H9 (cell line): Measurements from ENCODE around the gene PLAAT1. TPM values are rescaled to one million over a fixed set of nuclear protein-coding genes. Genes with fewer than 3 reads are reported as not detected.

Experiments used
- DNase-seq: peaks from one replicate; pipeline ENCODE4 v3.0.0-alpha.2; 2017
- H2AFZ ChIP-seq: one replicate; pipeline ENCODE4 v1.6.1; 2013; ENCODE audit warnings: mild to moderate bottlenecking, low read length, control low read depth, moderate library complexity
- H2AK5ac ChIP-seq: 2 replicates; pipeline ENCODE4 v1.6.1; 2013; ENCODE audit warnings: low read length, control low read depth, mixed read lengths; ENCODE audit not compliant: insufficient read length
- H2BK120ac ChIP-seq: one replicate; pipeline ENCODE4 v1.6.1; 2013; ENCODE audit warnings: low read depth, mild to moderate bottlenecking, low read length, control low read depth, inconsistent platforms; ENCODE audit not compliant: poor library complexity, severe bottlenecking
- H2BK12ac ChIP-seq: 2 replicates; pipeline ENCODE4 v1.6.1; 2013; ENCODE audit warnings: low read length, control low read depth, mixed read lengths, low read depth; ENCODE audit not compliant: insufficient read length
- H2BK15ac ChIP-seq: 2 replicates; pipeline ENCODE4 v1.6.1; 2013; ENCODE audit warnings: low read depth, low read length, control low read depth
- H2BK20ac ChIP-seq: one replicate; pipeline ENCODE4 v1.6.1; 2013; ENCODE audit warnings: low read depth, mild to moderate bottlenecking, low read length, control low read depth, inconsistent platforms; ENCODE audit not compliant: poor library complexity, severe bottlenecking
- H2BK5ac ChIP-seq: 2 replicates; pipeline ENCODE4 v1.6.1; 2013; ENCODE audit warnings: low read length, control low read depth, mixed read lengths; ENCODE audit not compliant: insufficient read length
- H3K14ac ChIP-seq: 2 replicates; pipeline ENCODE4 v1.6.1; 2013; ENCODE audit warnings: low read length, control low read depth; ENCODE audit not compliant: insufficient read depth
- H3K18ac ChIP-seq: 2 replicates; pipeline ENCODE4 v1.6.1; 2013; ENCODE audit warnings: low read depth, mild to moderate bottlenecking, mixed read lengths, low read length, control low read depth; ENCODE audit not compliant: insufficient read length
- H3K23ac ChIP-seq: 2 replicates; pipeline ENCODE4 v1.6.1; 2013; ENCODE audit warnings: low read length, control low read depth, mixed read lengths, low read depth; ENCODE audit not compliant: insufficient read length
- H3K23me2 ChIP-seq: 2 replicates; pipeline ENCODE4 v1.6.1; 2013; ENCODE audit warnings: low read depth, mild to moderate bottlenecking, mixed read lengths, low read length, control low read depth; ENCODE audit not compliant: insufficient read length, poor library complexity, severe bottlenecking
- H3K27ac ChIP-seq: 2 replicates; pipeline ENCODE4 v1.5.1; 2013; ENCODE audit warnings: low read length, control low read depth, mixed read lengths, low read depth; ENCODE audit not compliant: insufficient read length
- H3K27me3 ChIP-seq: 2 replicates; pipeline ENCODE4 v1.6.1; 2013; ENCODE audit warnings: low read length, control low read depth, inconsistent platforms; ENCODE audit not compliant: insufficient read depth
- H3K4ac ChIP-seq: 2 replicates; pipeline ENCODE4 v1.6.1; 2013; ENCODE audit warnings: low read depth, mild to moderate bottlenecking, control low read depth, inconsistent platforms, low read length, moderate library complexity
- H3K4me1 ChIP-seq: 2 replicates; pipeline ENCODE4 v1.6.1; 2013; ENCODE audit warnings: low read length, control low read depth, inconsistent platforms; ENCODE audit not compliant: insufficient read depth
- H3K4me2 ChIP-seq: 2 replicates; pipeline ENCODE4 v1.6.1; 2013; ENCODE audit warnings: low read length, control low read depth, mixed read lengths; ENCODE audit not compliant: insufficient read length, insufficient read depth
- H3K56ac ChIP-seq: 2 replicates; pipeline ENCODE4 v1.6.1; 2013; ENCODE audit warnings: low read depth, mild to moderate bottlenecking, mixed read lengths, low read length, control low read depth; ENCODE audit not compliant: insufficient read length
- H3K79me1 ChIP-seq: 2 replicates; pipeline ENCODE4 v1.6.1; 2013; ENCODE audit warnings: low read depth, mild to moderate bottlenecking, moderate library complexity, low read length, control low read depth, inconsistent platforms; ENCODE audit not compliant: insufficient read depth, poor library complexity, severe bottlenecking
- H3K79me2 ChIP-seq: 2 replicates; pipeline ENCODE4 v1.6.1; 2013; ENCODE audit warnings: low read length, control low read depth, inconsistent platforms; ENCODE audit not compliant: insufficient read depth
- H3K9ac ChIP-seq: 2 replicates; pipeline ENCODE4 v1.6.1; 2013; ENCODE audit warnings: low read length, control low read depth, mixed read lengths; ENCODE audit not compliant: insufficient read length; ENCODE audit errors: extremely low read depth
- H3K9me3 ChIP-seq: one replicate; pipeline ENCODE4 v1.6.1; 2013; ENCODE audit warnings: low read depth, low read length, inconsistent platforms; ENCODE audit not compliant: control insufficient read depth
- H3T11ph ChIP-seq: one replicate; pipeline ENCODE4 v1.6.1; 2013; ENCODE audit warnings: mild to moderate bottlenecking, low read length, control low read depth, inconsistent platforms
- H4K20me1 ChIP-seq: one replicate; pipeline ENCODE4 v1.6.1; 2013; ENCODE audit not compliant: control insufficient read depth, insufficient read length, insufficient read depth
- H4K5ac ChIP-seq: 2 replicates; pipeline ENCODE4 v1.6.1; 2013; ENCODE audit warnings: low read depth, mild to moderate bottlenecking, mixed read lengths, low read length, control low read depth; ENCODE audit not compliant: insufficient read length
- H4K8ac ChIP-seq: replicated peaks from 2 replicates; pipeline ENCODE4 v1.6.1; 2013; ENCODE audit warnings: low read length, control low read depth, mixed read lengths, low read depth; ENCODE audit not compliant: insufficient read length
- H4K91ac ChIP-seq: 2 replicates; pipeline ENCODE4 v1.6.1; 2013; ENCODE audit warnings: low read depth, mild to moderate bottlenecking, moderate library complexity, mixed read lengths, low read length, control low read depth; ENCODE audit not compliant: insufficient read length
- H3K27ac Mint-ChIP-seq, 3 experiments: 2 replicates in 2 of 3; 3 replicates in 1 of 3; pipeline ENCODE4 v1.8.0; 2020 to 2021; ENCODE audit warnings: mixed read lengths in 3 of 3, mild to moderate bottlenecking in 1 of 3, moderate library complexity in 1 of 3
- H3K27me3 Mint-ChIP-seq: 2 replicates; pipeline ENCODE4 v1.8.0; 2021; ENCODE audit warnings: low read depth, mild to moderate bottlenecking, moderate library complexity, mixed read lengths
- H3K36me3 Mint-ChIP-seq, 3 experiments: 2 replicates in 2 of 3; 3 replicates in 1 of 3; pipeline ENCODE4 v1.8.0; 2020 to 2021; ENCODE audit warnings: low read depth in 3 of 3, mixed read lengths in 3 of 3; ENCODE audit not compliant: insufficient read depth in 1 of 3
- H3K4me1 Mint-ChIP-seq, 2 experiments: 2 replicates each; pipeline ENCODE4 v1.8.0; 2020; ENCODE audit warnings: mixed read lengths in 2 of 2
- H3K4me3 Mint-ChIP-seq, 2 experiments: 2 replicates in 1 of 2; 3 replicates in 1 of 2; pipeline ENCODE4 v1.8.0; 2020 to 2021; ENCODE audit warnings: mild to moderate bottlenecking in 2 of 2, mixed read lengths in 2 of 2, moderate library complexity in 1 of 2
- H3K9me3 Mint-ChIP-seq, 2 experiments: 2 replicates in 1 of 2; 3 replicates in 1 of 2; pipeline ENCODE4 v1.8.0; 2020; ENCODE audit warnings: mild to moderate bottlenecking in 2 of 2, mixed read lengths in 2 of 2, moderate library complexity in 1 of 2
- CTCF ChIP-seq: fragments of 200-600 bp; sonication (generic); conservative IDR thresholded peaks from 3 replicates; pipeline ENCODE4 v1.8.0; 2021; ENCODE audit warnings: antibody characterized with exemption, mild to moderate bottlenecking
- WGBS: extraction: QIAGEN DNeasy Blood & Tissue Kit; methylation state at CpG from one replicate; pipeline ENCODE4 v1.1.7; 2013; ENCODE audit warnings: missing lambda C conversion rate, low lambda C conversion rate, mixed read lengths; ENCODE audit not compliant: insufficient read length; ENCODE audit errors: extremely low coverage; 5-methylcytosine and 5-hydroxymethylcytosine counted together
- total RNA-seq: library from RNA; stranded (reverse); gene quantifications from 2 replicates; pipeline ENCODE4 v1.2.1, GENCODE V29; 2021

PLAAT1 gene
- total RNA-seq, 1 experiment from 2014 or later, result 4.4 TPM

GRCh38 chr3:193310914-193311723, 70.1 kb downstream of the PLAAT1 start:
- H3K4me2 ChIP-seq, result no peak overlapping the region
- no peak overlapping the region for H4K91ac ChIP-seq
- no peaks in the 10 kb centered on the region for H3K9me3 ChIP-seq
- no peak overlapping the region for H3K14ac ChIP-seq
- H2BK120ac ChIP-seq, result no peak overlapping the region
- H2BK5ac ChIP-seq, result no peak overlapping the region
- H3K56ac ChIP-seq, result no peak overlapping the region
- no peaks in the 10 kb centered on the region for H3K27me3 Mint-ChIP-seq
- H3K79me1 ChIP-seq, result no peaks in the 10 kb centered on the region
- no peaks in the 10 kb centered on the region for H3K23me2 ChIP-seq
- 0 out of 7 replicates have a peak overlapping the region, but pooled peaks of 1 of the 3 experiments have one; percentile 32 for H3K27ac Mint-ChIP-seq
- H3K4ac ChIP-seq, result no peak overlapping the region
- H3K4me3 Mint-ChIP-seq, result no peak overlapping the region
- no peak overlapping the region for H2AK5ac ChIP-seq
- H3K9ac ChIP-seq, result no peak overlapping the region
- peaks cover 5 to 10% of the 10 kb centered on the region in 2 experiments for H3K4me1 Mint-ChIP-seq
- H2BK20ac ChIP-seq, result no peak overlapping the region
- H3T11ph ChIP-seq, result no peak overlapping the region
- H3K27me3 ChIP-seq, result no peaks in the 10 kb centered on the region
- no peaks in the 10 kb centered on the region for H3K79me2 ChIP-seq
- H3K18ac ChIP-seq, result no peak overlapping the region
- H3K27ac ChIP-seq, result no peak overlapping the region
- H3K36me3 Mint-ChIP-seq, result no peaks in the 10 kb centered on the region
- peak overlapping the region; percentile 45 for H2AFZ ChIP-seq
- no peaks in the 10 kb centered on the region for H3K9me3 Mint-ChIP-seq
- no peak for DNase-seq
- no peak overlapping the region for H2BK12ac ChIP-seq
- H4K8ac ChIP-seq, result no peak overlapping the region
- H3K4me1 ChIP-seq, result peaks cover 2% of the 10 kb centered on the region; the same call in 1 of the 2 replicates
- no peak overlapping the region for H4K5ac ChIP-seq
- H3K23ac ChIP-seq, result no peak overlapping the region
- no CpG with 5 or more reads among the region's 6 CpGs for WGBS
- no peak for TF ChIP-seq CTCF
- no peak overlapping the region for H2BK15ac ChIP-seq
- no peaks in the 10 kb centered on the region for H4K20me1 ChIP-seq
